ENCODE measurements around the gene SULF2.

SULF2 gene

GRCh38 chr20:47706345-47706744, 78.9 kb downstream of the SULF2 start:
- no peak for DNase-seq

- no peak for DNase-seq
Observed at GRCh38 chr20:47705497-47705856, 79.8 kb downstream of the SULF2 start.

GRCh38 chr20:47704746-47705496, 80.4 kb downstream of the SULF2 start:
- DNase-seq, result no peak

GRCh38 chr20:47703748-47704147, 81.5 kb downstream of the SULF2 start:
- no peak for DNase-seq

DNA sequence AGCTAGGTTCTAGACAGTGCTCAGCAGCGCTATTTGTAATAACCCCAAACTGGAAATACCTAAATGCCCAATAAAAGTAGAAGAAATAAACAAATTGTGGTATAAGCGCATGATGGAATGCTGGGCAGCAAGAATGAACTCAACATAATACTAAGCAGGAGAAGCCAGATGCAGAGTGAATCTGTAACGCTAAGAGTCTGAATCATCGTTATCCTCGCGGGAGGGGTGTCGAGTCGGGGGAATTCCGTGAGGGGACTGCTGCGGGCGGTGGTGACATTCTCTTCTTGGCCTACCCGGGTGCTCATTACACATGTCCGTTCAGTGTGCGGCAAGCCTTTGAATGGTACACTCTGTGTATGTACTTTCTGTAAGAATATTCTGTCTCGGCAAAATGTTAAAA, 83.7 kb downstream of the SULF2 start:
- DNase-seq, result no peak

DNA sequence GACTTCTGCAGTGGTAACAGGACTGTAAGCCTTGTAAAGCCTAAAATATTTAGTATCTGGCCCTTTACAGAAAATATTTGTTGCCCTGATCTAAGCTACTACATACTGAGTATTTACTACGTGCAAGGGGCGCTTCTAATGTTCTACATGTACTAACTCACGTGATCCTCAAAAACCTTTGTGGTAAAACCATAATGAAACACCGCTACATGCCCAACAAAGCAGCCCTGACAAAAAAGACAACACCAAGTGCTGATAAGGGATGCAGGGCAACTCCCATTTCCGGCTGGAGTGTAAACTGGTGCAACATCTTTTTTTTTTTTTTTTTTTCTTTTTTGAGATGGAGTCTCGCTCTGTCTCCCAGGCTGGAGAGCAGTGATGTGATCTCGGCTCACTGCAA, 85.0 kb downstream of the SULF2 start:
- DNase-seq, result no peak

- no peak for DNase-seq
Observed at GRCh38 chr20:47699818-47700217, 85.5 kb downstream of the SULF2 start.

- no peak for DNase-seq
Observed at GRCh38 chr20:47698142-47698541, 87.1 kb downstream of the SULF2 start.

- DNase-seq, result no peak
Observed at GRCh38 chr20:47696856-47697255, 88.4 kb downstream of the SULF2 start.

- DNase-seq, result no peak
Observed at GRCh38 chr20:47694021-47694818, 91.1 kb downstream of the SULF2 start.

- DNase-seq, result no peak
Observed at GRCh38 chr20:47691625-47692024, 93.7 kb downstream of the SULF2 start.

DNA sequence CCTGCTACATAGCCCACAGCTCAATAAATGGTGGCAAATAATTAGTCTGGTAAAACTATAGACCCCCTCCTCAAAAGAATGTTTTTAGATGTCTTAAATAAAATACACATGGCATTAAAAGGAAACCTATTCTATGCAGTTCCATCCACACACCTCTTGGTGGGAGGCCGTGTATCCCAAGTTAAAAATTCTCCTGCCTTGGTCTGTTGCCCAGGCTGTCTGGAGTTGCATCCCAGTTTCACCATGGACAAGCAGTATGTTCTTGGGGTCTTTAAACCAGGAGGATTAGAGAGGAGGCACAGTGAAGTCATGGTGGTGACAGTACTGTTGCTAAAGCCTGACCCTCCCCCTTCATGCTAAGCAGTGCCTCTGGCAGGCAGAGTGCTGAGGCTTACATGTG, 95.5 kb downstream of the SULF2 start:
- DNase-seq, result no peak

DNA sequence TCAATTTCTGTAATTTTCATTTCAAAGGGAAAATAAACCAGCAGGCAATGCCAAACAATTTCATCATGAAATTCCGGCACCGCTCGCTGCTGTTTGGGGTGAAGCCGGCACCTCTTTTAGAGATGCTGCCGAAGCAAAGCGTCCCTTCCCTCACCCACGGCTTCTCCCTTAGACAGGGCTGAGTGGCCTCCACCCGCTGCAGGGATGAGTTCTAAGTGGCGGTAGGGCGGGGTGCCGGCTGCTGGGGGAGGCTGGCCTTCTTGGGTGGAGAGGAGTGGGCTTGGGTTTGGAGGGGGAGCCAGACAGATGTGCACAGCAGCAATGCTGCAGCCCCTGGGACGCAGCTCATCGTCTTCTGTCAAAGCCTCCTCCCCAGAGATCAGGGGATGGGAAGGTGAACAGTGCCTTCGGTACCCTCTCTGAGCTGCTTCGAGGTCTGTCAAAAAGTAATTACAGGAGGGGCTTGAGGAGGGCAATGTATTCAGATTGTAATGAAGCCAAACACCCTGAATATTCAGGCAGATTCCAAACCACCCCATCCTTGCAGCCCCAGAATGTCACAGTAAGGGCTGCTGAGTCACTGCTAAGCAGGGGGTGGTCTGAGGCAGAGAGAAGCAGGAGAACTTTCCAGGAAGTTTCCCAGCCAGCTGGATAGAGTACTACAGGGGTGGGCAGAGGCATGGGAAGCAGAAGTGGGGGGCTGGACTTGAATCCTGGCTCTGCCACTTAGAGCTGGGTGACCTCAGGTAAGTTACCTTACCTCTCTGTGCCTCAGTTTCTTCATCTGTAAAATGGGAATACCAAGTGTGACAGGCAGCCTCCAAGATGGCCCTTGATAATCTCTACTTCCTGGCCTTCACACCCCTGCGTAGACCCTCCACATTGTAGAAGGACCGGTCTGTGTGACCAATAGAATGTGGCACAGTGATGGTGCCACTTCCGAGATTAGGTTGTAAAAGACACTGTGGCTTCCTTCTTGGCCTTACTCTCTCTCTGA, 96.6 kb downstream of the SULF2 start:
- no peak for DNase-seq

- no peak for DNase-seq
Observed at GRCh38 chr20:47687095-47687987, 97.9 kb downstream of the SULF2 start.

- no peak for DNase-seq
Observed at GRCh38 chr20:47686545-47686944, 98.7 kb downstream of the SULF2 start.

GRCh38 chr20:47684306-47685080, 100.8 kb downstream of the SULF2 start:
- no peak for DNase-seq

DNA sequence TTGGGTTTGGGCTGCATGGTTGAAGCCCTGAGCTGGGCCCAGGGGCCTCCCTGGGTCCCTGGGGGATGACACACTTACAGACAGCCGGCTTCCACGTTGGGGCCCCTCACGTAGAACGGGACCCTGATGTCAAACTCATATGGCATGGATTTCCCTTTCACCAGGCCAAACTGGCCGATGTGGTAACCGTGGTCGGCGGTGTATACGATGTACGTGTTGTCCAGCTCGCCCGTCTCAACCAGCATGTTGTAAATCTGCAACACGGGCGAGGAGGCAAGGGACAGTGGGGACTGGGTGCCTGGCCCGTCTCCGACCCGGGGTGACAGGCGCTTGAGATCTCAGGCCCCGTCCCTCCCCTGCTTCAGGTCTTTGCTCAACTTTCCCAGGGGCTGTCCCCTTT, 102.4 kb downstream of the SULF2 start:
- no peak for DNase-seq

DNA sequence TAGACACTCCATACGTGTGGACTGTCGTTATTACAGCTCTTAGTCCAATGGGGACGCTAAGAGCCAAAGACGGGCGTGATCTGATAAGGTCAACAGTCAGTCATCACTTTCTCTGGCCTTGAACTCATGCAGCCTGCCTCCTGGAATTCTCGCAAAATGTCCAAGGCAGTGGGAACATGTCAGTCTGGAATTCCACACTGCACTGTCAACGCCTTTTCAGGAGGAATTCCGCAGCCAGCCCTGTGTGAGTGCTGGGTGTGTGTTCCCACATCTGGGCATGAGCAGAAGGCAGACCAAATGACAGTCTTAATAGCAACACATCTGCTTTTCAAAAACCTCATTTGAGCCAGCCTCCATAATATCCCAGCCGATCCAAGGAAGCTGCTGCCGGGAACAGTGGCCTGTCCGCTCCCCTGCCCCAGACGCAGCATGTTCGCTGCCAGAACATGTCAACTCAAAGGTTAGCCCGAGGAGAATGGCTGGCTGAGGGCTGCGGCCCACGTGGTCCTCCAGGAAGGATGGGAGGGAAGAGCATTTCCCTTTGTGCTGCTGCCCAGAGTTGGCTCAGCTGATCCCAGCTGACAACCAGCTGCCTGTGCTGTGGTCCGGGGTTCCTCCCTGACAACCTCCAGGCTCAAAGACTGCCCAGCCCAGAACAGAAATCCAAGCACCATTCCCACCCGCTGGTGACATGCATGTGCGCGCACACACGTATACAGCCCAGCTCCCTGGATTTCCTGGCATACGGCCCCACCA, 103.1 kb downstream of the SULF2 start:
- no peak for DNase-seq

DNA sequence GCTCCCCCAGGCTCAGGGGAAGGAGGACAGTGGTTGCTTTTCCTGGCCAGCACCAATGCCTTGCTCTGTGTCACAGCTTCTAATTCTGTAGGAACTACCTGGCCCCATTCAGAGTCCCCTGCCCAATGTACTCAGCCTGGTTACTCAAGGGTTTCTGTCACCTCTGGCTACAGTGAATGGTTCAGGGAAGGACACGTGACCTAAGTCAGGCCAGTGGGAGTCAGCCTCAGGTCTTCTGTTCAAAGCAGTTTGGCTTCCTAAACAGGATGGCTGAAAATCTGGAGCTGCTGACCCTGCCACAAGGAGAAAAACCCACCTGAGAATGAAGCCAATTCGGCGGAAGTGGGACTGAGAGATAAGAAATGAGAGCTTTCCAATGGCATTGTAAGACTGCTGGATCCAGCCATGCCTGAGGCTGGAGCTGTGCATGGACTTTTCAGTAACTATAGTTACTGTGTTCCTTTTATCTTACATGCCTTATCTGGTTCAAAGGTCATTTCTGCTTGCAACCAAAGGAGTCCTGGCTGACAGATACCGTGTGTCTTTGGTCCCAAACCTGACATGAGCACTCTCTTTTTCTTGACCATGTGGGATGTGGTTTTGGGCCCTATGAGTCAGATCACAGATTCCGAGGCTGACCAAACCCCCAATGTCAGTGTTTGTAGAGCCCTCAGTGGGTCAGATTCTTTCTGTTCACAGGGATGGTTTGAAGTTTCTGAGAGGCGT, 104.3 kb downstream of the SULF2 start:
- DNase-seq, result no peak

DNA sequence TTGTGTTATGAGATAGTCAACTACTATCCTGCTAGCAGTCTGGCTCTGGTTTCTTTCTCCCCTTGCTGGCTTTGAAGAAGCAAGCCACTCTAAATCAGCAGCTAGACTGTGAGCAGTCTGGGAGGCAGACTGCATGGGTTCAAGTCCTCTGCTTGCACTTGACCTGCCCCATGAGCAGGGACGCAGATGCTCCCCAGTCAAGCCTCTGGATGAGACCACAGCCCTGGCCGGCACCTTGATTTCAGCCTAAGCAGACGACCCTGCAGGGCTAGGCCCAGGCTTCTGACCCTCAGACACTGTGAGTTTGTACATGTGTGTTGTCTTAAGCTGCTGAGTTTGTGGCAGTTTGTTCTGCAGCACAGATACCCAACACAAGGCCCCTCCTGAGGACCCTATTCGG, 105.8 kb downstream of the SULF2 start:
- DNase-seq, result no peak
